ENCODE results near the gene VPS16. TPM values are rescaled to one million over a fixed set of nuclear protein-coding genes. Genes with fewer than 3 reads are reported as not detected.

VPS16 gene
- total RNA-seq, 2 donors from 2014 or later = 45.7 to 52.0 TPM

- ATAC-seq (no peak), DNase-seq (ENCODE audit: low spot score in 2 of 2) (no peak)
- H3K27ac Mint-ChIP-seq = peak overlapping the region in 1 of 2 donors; percentile 61
- H3K36me3 Mint-ChIP-seq = peaks cover 11% of the 10 kb centered on the region in 2 donors
- no peaks in the 10 kb centered on the region for H3K9me3 Mint-ChIP-seq
Observed at GRCh38 chr20:2871111-2871465, 30.5 kb downstream of the VPS16 start.

GRCh38 chr20:2871661-2872458, 31.3 kb downstream of the VPS16 start:
- ATAC-seq (peak in 1 of 2 donors; percentile 8), DNase-seq (ENCODE audit: low spot score in 2 of 2) (no peak)
- Mint-ChIP-seq H3K9me3 (no peaks in the 10 kb centered on the region), H3K27ac (peak overlapping the region in 1 of 2 donors; percentile 61), H3K36me3 (peaks cover 11 to 16% of the 10 kb centered on the region in 2 donors)

- peak; percentile 45 to 60 for ATAC-seq
- Mint-ChIP-seq H3K9me3 (no peaks in the 10 kb centered on the region), H3K27ac (peak overlapping the region; percentile 89 to 98), H3K36me3 (peaks cover 11 to 20% of the 10 kb centered on the region in 2 donors)
- DNase-seq (ENCODE audit: low spot score in 2 of 2) = peak; percentile 75 to 78
Observed at GRCh38 chr20:2872459-2873009, 32.0 kb downstream of the VPS16 start.

GRCh38 chr20:2873010-2873746, 32.6 kb downstream of the VPS16 start, which contains the start of gene PTPRA:
Gene PTPRA, plus strand, starts transcription at chr20:2873481. Its CDS starts 90,797 bp downstream, at chr20:2964278.
- peak; percentile 95 to 96 for ATAC-seq
- peaks cover 11 to 20% of the 10 kb centered on the region in 2 donors for H3K36me3 Mint-ChIP-seq
- H3K9me3 Mint-ChIP-seq = no peaks in the 10 kb centered on the region
- H3K27ac Mint-ChIP-seq = peak within 1 kb of the TSS; percentile 89 to 98
- peak; percentile 93 for DNase-seq (ENCODE audit: low spot score in 2 of 2)

GRCh38 chr20:2873747-2874041, 33.1 kb downstream of the VPS16 start:
- DNase-seq (ENCODE audit: low spot score in 2 of 2) = peak in 1 of 2 donors; percentile 62
- peak in 1 of 2 donors; percentile 57 for ATAC-seq
- Mint-ChIP-seq H3K36me3 (peaks cover 11 to 20% of the 10 kb centered on the region in 2 donors), H3K27ac (peak overlapping the region; percentile 61 to 87), H3K9me3 (no peaks in the 10 kb centered on the region)

GRCh38 chr20:2874456-2874855, 33.9 kb downstream of the VPS16 start:
- no peak for DNase-seq (ENCODE audit: low spot score in 2 of 2)

GRCh38 chr20:2875690-2876203, 35.2 kb downstream of the VPS16 start:
- Mint-ChIP-seq H3K9me3 (no peaks in the 10 kb centered on the region), H3K36me3 (peaks cover 11 to 20% of the 10 kb centered on the region in 2 donors), H3K27ac (no peak overlapping the region)
- ATAC-seq (no peak), DNase-seq (ENCODE audit: low spot score in 2 of 2) (no peak)

More at GRCh38 chr20:2874456-2874855, 33.9 kb downstream of the VPS16 start:
- Mint-ChIP-seq H3K9me3 (no peaks in the 10 kb centered on the region), H3K36me3 (peaks cover 11 to 20% of the 10 kb centered on the region in 2 donors), H3K27ac (peak overlapping the region; percentile 61 to 87)
- ATAC-seq = no peak

- Mint-ChIP-seq H3K9me3 (no peaks in the 10 kb centered on the region), H3K36me3 (peaks cover 11 to 20% of the 10 kb centered on the region in 2 donors), H3K27ac (no peak overlapping the region)
- ATAC-seq (no peak), DNase-seq (ENCODE audit: low spot score in 2 of 2) (no peak)
Observed at GRCh38 chr20:2878515-2878914, 38.0 kb downstream of the VPS16 start.

- peaks cover 11 to 20% of the 10 kb centered on the region in 2 donors for H3K36me3 Mint-ChIP-seq
- H3K9me3 Mint-ChIP-seq = no peaks in the 10 kb centered on the region
- H3K27ac Mint-ChIP-seq = no peak overlapping the region
- no peak for ATAC-seq
- no peak for DNase-seq (ENCODE audit: low spot score in 2 of 2)
Observed at GRCh38 chr20:2879146-2879545, 38.6 kb downstream of the VPS16 start.

GRCh38 chr20:2880650-2881049, 40.1 kb downstream of the VPS16 start:
- no peak for ATAC-seq
- Mint-ChIP-seq H3K9me3 (no peaks in the 10 kb centered on the region), H3K36me3 (peaks cover 0 to 9% of the 10 kb centered on the region in 2 donors), H3K27ac (no peak overlapping the region)
- no peak for DNase-seq (ENCODE audit: low spot score in 2 of 2)

GRCh38 chr20:2883726-2884637, 43.4 kb downstream of the VPS16 start:
- DNase-seq (ENCODE audit: low spot score in 2 of 2) = no peak
- Mint-ChIP-seq H3K9me3 (no peaks in the 10 kb centered on the region), H3K27ac (no peak overlapping the region), H3K36me3 (no peaks in the 10 kb centered on the region)
- peak in 1 of 2 donors; percentile 65 for ATAC-seq

- H3K9me3 Mint-ChIP-seq = peaks cover 0 to 9% of the 10 kb centered on the region in 2 donors
- peak overlapping the region in 1 of 2 donors; percentile 34 for H3K27ac Mint-ChIP-seq
- ATAC-seq (no peak), DNase-seq (ENCODE audit: low spot score in 2 of 2) (no peak)
- peaks cover 0 to 9% of the 10 kb centered on the region in 2 donors for H3K36me3 Mint-ChIP-seq
Observed at GRCh38 chr20:2887715-2888114, 47.2 kb downstream of the VPS16 start.

GRCh38 chr20:2888224-2888955, 47.8 kb downstream of the VPS16 start:
- DNase-seq (ENCODE audit: low spot score in 2 of 2) = no peak
- Mint-ChIP-seq H3K27ac (peak overlapping the region in 1 of 2 donors; percentile 34), H3K9me3 (peaks cover 0 to 9% of the 10 kb centered on the region in 2 donors), H3K36me3 (peaks cover 0 to 9% of the 10 kb centered on the region in 2 donors)
- ATAC-seq = no peak

GRCh38 chr20:2889209-2889608, 48.7 kb downstream of the VPS16 start:
- Mint-ChIP-seq H3K36me3 (peaks cover 1 to 13% of the 10 kb centered on the region in 2 donors), H3K27ac (no peak overlapping the region), H3K9me3 (peaks cover 1 to 12% of the 10 kb centered on the region in 2 donors)
- DNase-seq (ENCODE audit: low spot score in 2 of 2) (no peak), ATAC-seq (no peak)

- Mint-ChIP-seq H3K36me3 (peaks cover 4 to 17% of the 10 kb centered on the region in 2 donors), H3K27ac (no peak overlapping the region), H3K9me3 (peaks cover 3 to 14% of the 10 kb centered on the region in 2 donors)
- DNase-seq (ENCODE audit: low spot score in 2 of 2) (no peak), ATAC-seq (no peak)
Observed at GRCh38 chr20:2889797-2890196, 49.3 kb downstream of the VPS16 start.
